Measurements from ENCODE around the gene GRAMD1A. TPM values are rescaled to one million over a fixed set of nuclear protein-coding genes. Genes with fewer than 3 reads are reported as not detected.

GRAMD1A gene
- total RNA-seq, 4 donors from 2014 or later, result 14.2 to 32.1 (median 21.6) TPM

GRCh38 chr19:35015270-35015953 lies 15.3 kb downstream of the GRAMD1A start:
- H3K4me1 ChIP-seq, result peaks cover 4 to 22% (median 9%) of the 10 kb centered on the region in 4 donors
- no peaks in the 10 kb centered on the region for H3K27me3 ChIP-seq
- no peak overlapping the region for H3K27ac ChIP-seq
- H3K4me3 ChIP-seq, result no peak overlapping the region
- H3K9me3 ChIP-seq, result no peaks in the 10 kb centered on the region
- TF ChIP-seq POLR2A (IDR thresholded peaks at IDR 0.05), result no peak
- H3K36me3 ChIP-seq, result peaks cover 0 to 12% (median 5%) of the 10 kb centered on the region in 4 donors
- in situ Hi-C loops (cut with MboI; ENCODE audit: low pct_ligation_motif_present in 1 of 4, low pct_unique_long_range_greater_than_20kb in 1 of 4, low sequenced_read_pairs in 3 of 4), result loop anchor here in 2 of 4 donors (5.0 to 10.0 kb wide), 2 partner anchors 38 to 51 kb away; partner anchors contain the start of gene ZNF792 (in 1 of the 2)
- intact Hi-C loops (cut with DNase I; ENCODE audit: low total_unique reads), result no loop called here
- WGBS, 2 donors (ENCODE audit: low coverage in 1 of 2), result 86 to 92% methylated on average over 2 to 16 of the region's 16 CpGs
- DNase-seq, result no peak

- no peak overlapping the region for H3K4me3 ChIP-seq
- no peaks in the 10 kb centered on the region for H3K27me3 ChIP-seq
- H3K27ac ChIP-seq, result no peak overlapping the region
- H3K36me3 ChIP-seq, result peaks cover 0 to 16% (median 6%) of the 10 kb centered on the region in 4 donors
- H3K4me1 ChIP-seq, result peaks cover 4 to 22% (median 9%) of the 10 kb centered on the region in 4 donors
- no peaks in the 10 kb centered on the region for H3K9me3 ChIP-seq
- intact Hi-C loops (cut with DNase I; ENCODE audit: low total_unique reads) (no loop called here), in situ Hi-C loops (cut with MboI; ENCODE audit: low pct_ligation_motif_present in 1 of 4, low pct_unique_long_range_greater_than_20kb in 1 of 4, low sequenced_read_pairs in 3 of 4) (loop anchor here in 2 of 4 donors (5.0 to 10.0 kb wide), 2 partner anchors 39 to 51 kb away; partner anchors contain the start of gene ZNF792 (in 1 of the 2))
- TF ChIP-seq POLR2A (IDR thresholded peaks at IDR 0.05), result no peak
- no peak for TF ChIP-seq EP300 (IDR thresholded peaks at IDR 0.05; ENCODE audit: low read depth)
- no peak for TF ChIP-seq CTCF (IDR thresholded peaks at IDR 0.05)
- no peak for TF ChIP-seq POLR2AphosphoS5 (IDR thresholded peaks at IDR 0.05)
- whole genome bisulfite sequencing, 2 donors (ENCODE audit: low coverage in 1 of 2), result 98% methylated on average over 6 of the region's 6 CpGs; no CpG with 5 or more reads in 1 of the 2 donors
- no peak for DNase-seq
Observed at GRCh38 chr19:35015954-35016351, 15.8 kb downstream of the GRAMD1A start.

GRCh38 chr19:35017507-35017906 lies 17.4 kb downstream of the GRAMD1A start:
- intact Hi-C loops (cut with DNase I; ENCODE audit: low total_unique reads), result no loop called here
- Histone ChIP-seq H3K9me3 (no peaks in the 10 kb centered on the region), H3K4me1 (peaks cover 4 to 19% (median 9%) of the 10 kb centered on the region in 4 donors), H3K27ac (no peak overlapping the region), H3K36me3 (peaks cover 0 to 29% (median 14%) of the 10 kb centered on the region in 4 donors), H3K4me3 (no peak overlapping the region), H3K27me3 (no peaks in the 10 kb centered on the region)
- in situ Hi-C loops (cut with MboI; ENCODE audit: low pct_ligation_motif_present in 1 of 4, low pct_unique_long_range_greater_than_20kb in 1 of 4, low sequenced_read_pairs in 3 of 4), result loop anchor here in 2 of 4 donors (5.0 to 10.0 kb wide), 2 partner anchors 40 to 53 kb away; partner anchors contain the start of gene ZNF792 (in 1 of the 2)
- TF ChIP-seq CTCF (IDR thresholded peaks at IDR 0.05) (no peak), POLR2AphosphoS5 (IDR thresholded peaks at IDR 0.05) (no peak), POLR2A (IDR thresholded peaks at IDR 0.05) (no peak), EP300 (IDR thresholded peaks at IDR 0.05; ENCODE audit: low read depth) (no peak)
- 83 to 93% methylated on average over 3 of the region's 3 CpGs for WGBS, 2 donors (ENCODE audit: low coverage in 1 of 2)
- DNase-seq, result no peak

- DNase-seq, result no peak
- intact Hi-C loops (cut with DNase I; ENCODE audit: low total_unique reads) (no loop called here), in situ Hi-C loops (cut with MboI; ENCODE audit: low pct_ligation_motif_present in 1 of 4, low pct_unique_long_range_greater_than_20kb in 1 of 4, low sequenced_read_pairs in 3 of 4) (loop anchor here in 2 of 4 donors (5.0 to 10.0 kb wide), 2 partner anchors 41 to 54 kb away; partner anchors contain the start of gene ZNF792 (in 1 of the 2))
- no peak overlapping the region for H3K27ac ChIP-seq
- no peaks in the 10 kb centered on the region for H3K27me3 ChIP-seq
- H3K36me3 ChIP-seq, result peaks cover 0 to 29% (median 14%) of the 10 kb centered on the region in 4 donors
- H3K9me3 ChIP-seq, result no peaks in the 10 kb centered on the region
- 89% methylated on average over 4 of the region's 4 CpGs; no CpG with 5 or more reads in 1 of the 2 donors for WGBS, 2 donors (ENCODE audit: low coverage in 1 of 2)
- H3K4me1 ChIP-seq, result peaks cover 0 to 11% (median 2%) of the 10 kb centered on the region in 4 donors
- TF ChIP-seq POLR2A (IDR thresholded peaks at IDR 0.05) (no peak), CTCF (IDR thresholded peaks at IDR 0.05) (no peak), EP300 (IDR thresholded peaks at IDR 0.05; ENCODE audit: low read depth) (no peak), POLR2AphosphoS5 (IDR thresholded peaks at IDR 0.05) (no peak)
- no peak overlapping the region for H3K4me3 ChIP-seq
Observed at GRCh38 chr19:35018379-35018778, 18.3 kb downstream of the GRAMD1A start.

Measured in transverse colon (tissue), 4 donors.